Measurements from ENCODE around the gene F13A1.

F13A1 gene

DNA sequence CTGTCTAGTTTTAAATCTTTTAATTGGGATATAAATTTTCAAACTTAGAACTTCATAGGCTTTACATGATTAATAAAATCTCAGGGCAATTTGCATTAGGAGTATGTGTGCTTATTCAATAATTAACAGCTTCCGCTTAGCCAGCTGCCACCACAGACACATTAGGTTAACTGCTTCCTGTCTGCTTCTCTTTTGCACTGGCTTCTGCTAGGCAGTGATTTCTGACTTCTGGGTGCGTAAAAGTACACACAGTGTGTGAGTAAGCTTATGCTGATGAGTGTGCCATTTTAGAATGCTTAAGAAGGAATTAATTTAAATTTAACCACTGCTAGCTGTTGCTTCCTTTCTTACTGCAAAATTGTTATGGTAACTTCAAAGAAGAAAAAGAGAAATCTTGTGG lies 73.9 kb downstream of the F13A1 start:
- TF ChIP-seq ESRRG (CRISPR knock-in tag; IDR thresholded peaks at IDR 0.05): no peak
- no peak for ATAC-seq

DNA sequence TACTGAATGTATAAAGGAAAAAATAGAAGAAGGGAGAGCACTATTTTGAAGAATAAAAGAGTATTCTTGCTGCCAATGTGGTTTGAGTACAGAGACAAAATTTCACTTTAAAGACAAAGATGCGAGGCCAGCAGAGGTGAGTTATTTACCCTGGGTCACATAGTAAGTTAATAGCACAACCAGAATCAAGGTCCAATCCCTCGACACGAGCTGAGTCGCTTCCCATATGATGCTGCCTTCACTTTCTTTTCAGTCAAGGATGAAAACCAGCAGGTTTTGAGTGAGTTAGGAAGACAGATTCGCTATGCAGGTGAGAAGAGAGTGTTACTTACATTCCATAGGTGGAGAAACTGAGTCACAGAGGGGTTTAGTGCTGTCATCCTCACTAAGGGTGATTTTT lies 75.8 kb downstream of the F13A1 start:
- TF ChIP-seq ISL1 (CRISPR knock-in tag; IDR thresholded peaks at IDR 0.05): no peak
- no peak for TF ChIP-seq ZFP30 (CRISPR knock-in tag; IDR thresholded peaks at IDR 0.05)
- no peak for TF ChIP-seq SNAI2 (CRISPR knock-in tag; IDR thresholded peaks at IDR 0.05)
- TF ChIP-seq ESRRG (CRISPR knock-in tag; IDR thresholded peaks at IDR 0.05): no peak
- TF ChIP-seq RARB (CRISPR knock-in tag; IDR thresholded peaks at IDR 0.05): no peak
- no peak for TF ChIP-seq CSDC2 (CRISPR knock-in tag; IDR thresholded peaks at IDR 0.05)
- no peak for TF ChIP-seq ZNF565 (CRISPR knock-in tag; conservative IDR thresholded peaks at IDR 0.05; ENCODE audit: low read depth)
- TF ChIP-seq, protein P1, sequence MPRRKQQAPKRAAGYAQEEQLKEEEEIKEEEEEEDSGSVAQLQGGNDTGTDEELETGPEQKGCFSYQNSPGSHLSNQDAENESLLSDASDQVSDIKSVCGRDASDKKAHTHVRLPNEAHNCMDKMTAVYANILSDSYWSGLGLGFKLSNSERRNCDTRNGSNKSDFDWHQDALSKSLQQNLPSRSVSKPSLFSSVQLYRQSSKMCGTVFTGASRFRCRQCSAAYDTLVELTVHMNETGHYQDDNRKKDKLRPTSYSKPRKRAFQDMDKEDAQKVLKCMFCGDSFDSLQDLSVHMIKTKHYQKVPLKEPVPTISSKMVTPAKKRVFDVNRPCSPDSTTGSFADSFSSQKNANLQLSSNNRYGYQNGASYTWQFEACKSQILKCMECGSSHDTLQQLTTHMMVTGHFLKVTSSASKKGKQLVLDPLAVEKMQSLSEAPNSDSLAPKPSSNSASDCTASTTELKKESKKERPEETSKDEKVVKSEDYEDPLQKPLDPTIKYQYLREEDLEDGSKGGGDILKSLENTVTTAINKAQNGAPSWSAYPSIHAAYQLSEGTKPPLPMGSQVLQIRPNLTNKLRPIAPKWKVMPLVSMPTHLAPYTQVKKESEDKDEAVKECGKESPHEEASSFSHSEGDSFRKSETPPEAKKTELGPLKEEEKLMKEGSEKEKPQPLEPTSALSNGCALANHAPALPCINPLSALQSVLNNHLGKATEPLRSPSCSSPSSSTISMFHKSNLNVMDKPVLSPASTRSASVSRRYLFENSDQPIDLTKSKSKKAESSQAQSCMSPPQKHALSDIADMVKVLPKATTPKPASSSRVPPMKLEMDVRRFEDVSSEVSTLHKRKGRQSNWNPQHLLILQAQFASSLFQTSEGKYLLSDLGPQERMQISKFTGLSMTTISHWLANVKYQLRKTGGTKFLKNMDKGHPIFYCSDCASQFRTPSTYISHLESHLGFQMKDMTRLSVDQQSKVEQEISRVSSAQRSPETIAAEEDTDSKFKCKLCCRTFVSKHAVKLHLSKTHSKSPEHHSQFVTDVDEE (CRISPR knock-in tag; IDR thresholded peaks at IDR 0.05): no peak
- TF ChIP-seq, protein P2, sequence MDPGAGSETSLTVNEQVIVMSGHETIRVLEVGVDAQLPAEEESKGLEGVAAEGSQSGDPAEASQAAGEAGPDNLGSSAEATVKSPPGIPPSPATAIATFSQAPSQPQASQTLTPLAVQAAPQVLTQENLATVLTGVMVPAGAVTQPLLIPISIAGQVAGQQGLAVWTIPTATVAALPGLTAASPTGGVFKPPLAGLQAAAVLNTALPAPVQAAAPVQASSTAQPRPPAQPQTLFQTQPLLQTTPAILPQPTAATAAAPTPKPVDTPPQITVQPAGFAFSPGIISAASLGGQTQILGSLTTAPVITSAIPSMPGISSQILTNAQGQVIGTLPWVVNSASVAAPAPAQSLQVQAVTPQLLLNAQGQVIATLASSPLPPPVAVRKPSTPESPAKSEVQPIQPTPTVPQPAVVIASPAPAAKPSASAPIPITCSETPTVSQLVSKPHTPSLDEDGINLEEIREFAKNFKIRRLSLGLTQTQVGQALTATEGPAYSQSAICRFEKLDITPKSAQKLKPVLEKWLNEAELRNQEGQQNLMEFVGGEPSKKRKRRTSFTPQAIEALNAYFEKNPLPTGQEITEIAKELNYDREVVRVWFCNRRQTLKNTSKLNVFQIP (CRISPR knock-in tag; IDR thresholded peaks at IDR 0.05; ENCODE audit: borderline replicate concordance, low read depth): no peak
- TF ChIP-seq ZC3H10 (CRISPR knock-in tag; IDR thresholded peaks at IDR 0.05): no peak
- no peak for TF ChIP-seq ZNF70 (CRISPR knock-in tag; IDR thresholded peaks at IDR 0.05)
- TF ChIP-seq, protein P3, sequence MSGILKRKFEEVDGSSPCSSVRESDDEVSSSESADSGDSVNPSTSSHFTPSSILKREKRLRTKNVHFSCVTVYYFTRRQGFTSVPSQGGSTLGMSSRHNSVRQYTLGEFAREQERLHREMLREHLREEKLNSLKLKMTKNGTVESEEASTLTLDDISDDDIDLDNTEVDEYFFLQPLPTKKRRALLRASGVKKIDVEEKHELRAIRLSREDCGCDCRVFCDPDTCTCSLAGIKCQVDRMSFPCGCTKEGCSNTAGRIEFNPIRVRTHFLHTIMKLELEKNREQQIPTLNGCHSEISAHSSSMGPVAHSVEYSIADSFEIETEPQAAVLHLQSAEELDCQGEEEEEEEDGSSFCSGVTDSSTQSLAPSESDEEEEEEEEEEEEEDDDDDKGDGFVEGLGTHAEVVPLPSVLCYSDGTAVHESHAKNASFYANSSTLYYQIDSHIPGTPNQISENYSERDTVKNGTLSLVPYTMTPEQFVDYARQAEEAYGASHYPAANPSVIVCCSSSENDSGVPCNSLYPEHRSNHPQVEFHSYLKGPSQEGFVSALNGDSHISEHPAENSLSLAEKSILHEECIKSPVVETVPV (CRISPR knock-in tag; IDR thresholded peaks at IDR 0.05): no peak
- TF ChIP-seq TCF4 (CRISPR knock-in tag; IDR thresholded peaks at IDR 0.05; ENCODE audit: borderline replicate concordance): no peak
- TF ChIP-seq ARNTL (CRISPR knock-in tag; IDR thresholded peaks at IDR 0.05; ENCODE audit: borderline replicate concordance, low read depth): no peak
- no peak for TF ChIP-seq ZFP3 (CRISPR knock-in tag; IDR thresholded peaks at IDR 0.05)
- no peak for TF ChIP-seq GLIS3 (CRISPR knock-in tag; IDR thresholded peaks at IDR 0.05)
- TF ChIP-seq, protein P4, sequence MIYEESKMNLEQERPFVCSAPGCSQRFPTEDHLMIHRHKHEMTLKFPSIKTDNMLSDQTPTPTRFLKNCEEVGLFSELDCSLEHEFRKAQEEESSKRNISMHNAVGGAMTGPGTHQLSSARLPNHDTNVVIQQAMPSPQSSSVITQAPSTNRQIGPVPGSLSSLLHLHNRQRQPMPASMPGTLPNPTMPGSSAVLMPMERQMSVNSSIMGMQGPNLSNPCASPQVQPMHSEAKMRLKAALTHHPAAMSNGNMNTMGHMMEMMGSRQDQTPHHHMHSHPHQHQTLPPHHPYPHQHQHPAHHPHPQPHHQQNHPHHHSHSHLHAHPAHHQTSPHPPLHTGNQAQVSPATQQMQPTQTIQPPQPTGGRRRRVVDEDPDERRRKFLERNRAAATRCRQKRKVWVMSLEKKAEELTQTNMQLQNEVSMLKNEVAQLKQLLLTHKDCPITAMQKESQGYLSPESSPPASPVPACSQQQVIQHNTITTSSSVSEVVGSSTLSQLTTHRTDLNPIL (CRISPR knock-in tag; IDR thresholded peaks at IDR 0.05; ENCODE audit: low read depth): no peak
- no peak for TF ChIP-seq OSR1 (CRISPR knock-in tag; IDR thresholded peaks at IDR 0.05)
- TF ChIP-seq PPARA (CRISPR knock-in tag; IDR thresholded peaks at IDR 0.05; ENCODE audit: borderline replicate concordance): no peak
- TF ChIP-seq, protein P5, sequence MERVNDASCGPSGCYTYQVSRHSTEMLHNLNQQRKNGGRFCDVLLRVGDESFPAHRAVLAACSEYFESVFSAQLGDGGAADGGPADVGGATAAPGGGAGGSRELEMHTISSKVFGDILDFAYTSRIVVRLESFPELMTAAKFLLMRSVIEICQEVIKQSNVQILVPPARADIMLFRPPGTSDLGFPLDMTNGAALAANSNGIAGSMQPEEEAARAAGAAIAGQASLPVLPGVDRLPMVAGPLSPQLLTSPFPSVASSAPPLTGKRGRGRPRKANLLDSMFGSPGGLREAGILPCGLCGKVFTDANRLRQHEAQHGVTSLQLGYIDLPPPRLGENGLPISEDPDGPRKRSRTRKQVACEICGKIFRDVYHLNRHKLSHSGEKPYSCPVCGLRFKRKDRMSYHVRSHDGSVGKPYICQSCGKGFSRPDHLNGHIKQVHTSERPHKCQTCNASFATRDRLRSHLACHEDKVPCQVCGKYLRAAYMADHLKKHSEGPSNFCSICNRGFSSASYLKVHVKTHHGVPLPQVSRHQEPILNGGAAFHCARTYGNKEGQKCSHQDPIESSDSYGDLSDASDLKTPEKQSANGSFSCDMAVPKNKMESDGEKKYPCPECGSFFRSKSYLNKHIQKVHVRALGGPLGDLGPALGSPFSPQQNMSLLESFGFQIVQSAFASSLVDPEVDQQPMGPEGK (CRISPR knock-in tag; IDR thresholded peaks at IDR 0.05; ENCODE audit: borderline replicate concordance): no peak
- no peak for ATAC-seq

DNA sequence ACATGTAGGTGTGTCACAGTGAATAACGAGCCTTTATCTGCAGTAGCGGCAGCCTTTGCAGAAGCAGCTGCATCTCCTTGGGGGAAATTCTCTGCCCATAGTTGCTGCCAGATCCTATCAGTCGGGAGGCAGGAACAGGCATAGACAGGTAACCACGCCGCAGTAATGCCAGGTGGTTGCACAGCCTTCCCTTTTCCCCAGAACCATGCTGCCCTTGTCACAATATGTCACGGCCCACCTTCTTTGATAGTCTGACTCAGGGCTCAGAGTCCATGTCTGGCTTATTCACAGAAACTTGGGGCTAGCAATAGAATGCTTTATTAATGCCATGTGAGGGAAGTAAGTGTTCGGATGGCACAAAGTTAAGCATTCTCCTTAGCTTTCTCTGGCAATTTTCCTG lies 76.6 kb downstream of the F13A1 start:
- no peak for ATAC-seq
- TF ChIP-seq SNAI2 (CRISPR knock-in tag; IDR thresholded peaks at IDR 0.05) (no peak), ESRRG (CRISPR knock-in tag; IDR thresholded peaks at IDR 0.05) (no peak), ZC3H10 (CRISPR knock-in tag; IDR thresholded peaks at IDR 0.05) (no peak), OSR1 (CRISPR knock-in tag; IDR thresholded peaks at IDR 0.05) (no peak), PPARA (CRISPR knock-in tag; IDR thresholded peaks at IDR 0.05; ENCODE audit: borderline replicate concordance) (no peak), TOX (CRISPR knock-in tag; IDR thresholded peaks at IDR 0.05; ENCODE audit: borderline replicate concordance) (no peak), ISL1 (CRISPR knock-in tag; IDR thresholded peaks at IDR 0.05) (no peak)
- TF ChIP-seq, protein P2 (CRISPR knock-in tag; IDR thresholded peaks at IDR 0.05; ENCODE audit: borderline replicate concordance, low read depth): no peak
- TF ChIP-seq, protein P5 (CRISPR knock-in tag; IDR thresholded peaks at IDR 0.05; ENCODE audit: borderline replicate concordance): no peak
- TF ChIP-seq, protein P1 (CRISPR knock-in tag; IDR thresholded peaks at IDR 0.05): no peak

Data from SK-N-SH treated with all-trans-retinoic acid at 6 μM for 48 hours (cell line).